Endometrium (tissue), 2 donors: ENCODE results near the gene VEZF1.

ENCODE experiments used
- FAIRE-seq: peaks from 2 replicates; lab custom pipeline; 2012; peaks lifted over from hg19 to GRCh38; lab: Jason Lieb, UNC
- donor health status: control.
- donor health status: control.

Gene VEZF1, protein sequence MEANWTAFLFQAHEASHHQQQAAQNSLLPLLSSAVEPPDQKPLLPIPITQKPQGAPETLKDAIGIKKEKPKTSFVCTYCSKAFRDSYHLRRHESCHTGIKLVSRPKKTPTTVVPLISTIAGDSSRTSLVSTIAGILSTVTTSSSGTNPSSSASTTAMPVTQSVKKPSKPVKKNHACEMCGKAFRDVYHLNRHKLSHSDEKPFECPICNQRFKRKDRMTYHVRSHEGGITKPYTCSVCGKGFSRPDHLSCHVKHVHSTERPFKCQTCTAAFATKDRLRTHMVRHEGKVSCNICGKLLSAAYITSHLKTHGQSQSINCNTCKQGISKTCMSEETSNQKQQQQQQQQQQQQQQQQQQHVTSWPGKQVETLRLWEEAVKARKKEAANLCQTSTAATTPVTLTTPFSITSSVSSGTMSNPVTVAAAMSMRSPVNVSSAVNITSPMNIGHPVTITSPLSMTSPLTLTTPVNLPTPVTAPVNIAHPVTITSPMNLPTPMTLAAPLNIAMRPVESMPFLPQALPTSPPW

DNA sequence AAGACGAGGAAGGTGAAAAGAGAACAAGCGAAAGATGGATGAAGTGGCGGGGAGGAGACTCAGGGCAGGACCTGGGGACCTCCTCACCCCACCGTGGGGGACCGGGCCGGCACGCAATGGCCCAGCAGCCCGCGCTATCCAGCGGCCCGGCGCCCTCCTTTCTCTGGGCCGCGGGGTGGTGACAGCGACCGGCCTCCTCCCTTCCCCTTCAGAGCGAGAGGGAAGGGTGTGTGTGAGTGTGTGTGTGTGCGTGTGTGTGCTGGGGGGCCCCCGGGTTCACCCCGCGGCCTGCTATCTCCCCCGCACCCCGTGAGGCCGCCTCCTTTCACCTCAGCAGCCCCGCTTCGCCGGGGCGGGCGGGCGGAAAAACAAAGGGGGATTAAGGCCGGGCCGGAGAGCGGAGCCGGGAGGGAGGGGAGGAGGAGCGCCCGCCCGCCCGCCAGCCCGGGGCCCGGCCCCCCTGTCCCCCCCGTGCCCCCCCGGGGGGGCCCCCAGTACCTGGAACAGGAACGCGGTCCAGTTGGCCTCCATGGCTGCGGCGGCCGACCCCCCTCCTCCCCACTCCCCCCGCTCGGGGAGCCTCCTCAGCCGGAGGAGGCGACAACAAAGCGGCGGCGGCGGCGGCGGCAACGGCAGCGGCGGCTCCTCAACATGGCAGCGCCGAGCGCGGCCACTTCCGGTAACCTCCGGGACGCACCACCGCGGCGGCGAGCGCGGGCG is at the start of gene VEZF1:
Gene VEZF1 (minus strand): TSS at position 674 of the 720 bp plus-strand sequence. CDS start 143 bp downstream, at position 531.
- FAIRE-seq = no peak

DNA sequence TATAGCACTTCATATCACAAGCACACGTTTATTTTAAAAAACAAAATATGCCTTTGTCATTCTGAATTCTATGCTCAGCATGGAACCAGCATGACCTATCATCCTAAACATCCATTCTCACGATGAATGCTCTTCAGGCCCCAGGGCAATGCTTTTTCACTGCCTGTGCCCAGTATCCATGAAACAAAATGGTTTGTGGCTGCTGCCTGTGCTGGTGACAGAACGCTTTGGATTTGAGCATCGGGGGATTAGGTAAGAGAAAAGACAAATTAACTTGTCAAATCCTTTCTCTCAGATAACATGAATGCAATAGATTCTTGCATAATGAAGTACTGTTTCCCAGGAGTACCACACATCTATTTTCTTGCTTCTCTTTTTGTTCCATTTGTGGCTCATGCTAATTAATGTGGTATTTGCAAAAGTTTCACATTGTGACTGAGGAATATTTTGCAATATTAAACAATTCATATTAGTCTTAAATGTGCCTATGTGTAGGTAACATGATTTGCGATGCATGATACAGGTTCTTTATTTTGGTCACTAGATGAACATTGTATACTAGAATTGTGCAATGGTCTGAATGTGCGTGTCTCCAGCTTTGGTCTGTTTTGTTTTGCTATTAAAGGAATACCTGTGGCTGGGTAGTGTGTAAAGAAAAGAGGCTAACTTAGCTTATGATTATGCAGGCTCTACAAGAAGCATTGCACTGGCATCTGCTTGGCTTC is 44.8 kb upstream of the VEZF1 start:
- no peak for FAIRE-seq

- FAIRE-seq = no peak
Observed at GRCh38 chr17:58028578-58028977, 40.5 kb upstream of the VEZF1 start.

DNA sequence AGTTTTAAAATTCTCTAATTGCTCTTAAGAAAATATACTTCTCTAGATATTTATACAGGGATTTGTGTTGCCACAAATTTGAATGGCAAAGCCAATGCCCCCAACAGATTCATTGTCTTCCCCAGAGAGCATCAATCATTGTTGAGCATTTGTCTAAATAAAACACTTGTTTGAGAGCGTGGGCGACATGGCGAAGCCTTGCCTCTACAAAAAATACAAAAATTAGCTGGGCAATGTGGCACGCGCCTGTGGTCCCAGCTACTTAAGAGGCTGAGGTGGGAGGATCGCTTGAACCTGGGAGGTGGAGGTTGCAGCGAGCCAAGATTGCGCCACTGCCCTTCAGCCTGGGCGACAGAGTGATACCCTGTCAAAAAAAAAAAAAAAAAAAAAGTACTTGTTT is 32.3 kb upstream of the VEZF1 start:
- no peak for FAIRE-seq

DNA sequence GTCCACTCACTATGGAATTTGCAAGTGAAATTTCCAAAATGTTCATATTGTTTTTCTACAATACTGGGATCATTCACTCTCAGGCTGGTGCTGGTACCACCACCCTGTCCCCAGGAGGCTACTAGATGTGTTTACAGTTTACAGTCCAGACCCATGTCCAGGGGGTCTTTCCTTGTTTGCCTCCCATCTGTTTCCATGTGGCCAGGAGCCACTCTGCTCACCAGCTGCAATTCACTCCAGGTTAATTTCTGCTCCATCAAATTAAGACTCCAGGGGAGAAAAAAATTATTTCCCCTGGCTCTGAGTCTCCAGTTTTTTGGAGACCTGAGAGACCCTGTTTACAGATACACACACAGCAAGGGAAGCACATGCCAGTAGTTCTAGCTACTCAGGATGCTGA is 31.5 kb upstream of the VEZF1 start:
- no peak for FAIRE-seq

DNA sequence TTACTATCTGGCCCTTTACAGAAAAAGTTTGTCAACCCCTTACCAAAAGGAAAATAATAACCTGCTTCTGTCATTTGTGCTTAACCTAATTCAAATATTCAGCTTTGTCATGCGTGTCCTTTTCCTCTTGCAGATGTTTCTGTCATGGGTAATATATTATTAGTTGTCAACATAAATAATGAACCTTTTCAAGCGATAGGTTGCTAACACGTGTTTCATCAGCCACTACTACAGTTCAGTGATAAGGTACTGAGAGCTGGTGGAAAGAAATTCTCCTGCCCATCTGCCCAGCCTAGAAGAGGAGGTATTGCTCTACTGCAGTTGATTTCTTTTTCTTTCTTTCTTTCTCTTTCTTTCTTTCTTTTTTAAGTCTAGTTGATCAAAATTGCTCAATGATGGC is 31.0 kb upstream of the VEZF1 start:
- no peak for FAIRE-seq

DNA sequence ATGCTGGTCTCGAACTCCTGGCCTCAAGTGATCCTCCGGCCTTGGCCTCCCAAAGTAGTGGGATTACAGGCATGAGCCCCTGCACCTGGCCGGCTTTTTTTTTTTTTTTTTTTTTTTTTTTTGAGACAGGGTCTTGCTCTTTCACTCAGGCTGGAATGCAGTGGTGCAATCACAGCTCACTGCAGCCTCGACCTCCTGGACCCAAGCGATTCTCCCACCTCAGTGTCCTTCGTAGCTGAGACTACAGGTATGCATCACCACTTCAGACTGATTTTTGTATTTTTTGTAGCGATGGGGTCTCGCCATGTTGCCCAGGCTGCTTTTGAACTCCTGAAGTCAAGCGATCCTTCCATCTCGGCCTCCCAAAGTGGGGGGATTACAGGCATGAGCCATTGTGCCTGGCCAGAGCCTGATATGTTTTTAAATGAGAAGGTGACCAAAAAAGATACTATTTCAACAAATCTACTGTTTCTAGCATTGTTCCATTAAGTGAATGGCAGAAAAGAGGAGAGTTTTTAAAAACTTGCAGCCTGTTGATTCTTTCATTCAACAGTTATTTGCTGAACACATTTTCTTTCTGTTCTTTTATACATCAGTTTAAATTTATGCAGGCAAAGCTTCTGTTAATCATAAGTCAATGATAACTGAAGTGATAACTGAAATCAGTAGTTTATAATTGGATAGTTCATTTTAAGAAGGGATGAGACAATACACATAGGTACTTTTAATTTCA is 22.2 kb upstream of the VEZF1 start:
- FAIRE-seq = no peak

DNA sequence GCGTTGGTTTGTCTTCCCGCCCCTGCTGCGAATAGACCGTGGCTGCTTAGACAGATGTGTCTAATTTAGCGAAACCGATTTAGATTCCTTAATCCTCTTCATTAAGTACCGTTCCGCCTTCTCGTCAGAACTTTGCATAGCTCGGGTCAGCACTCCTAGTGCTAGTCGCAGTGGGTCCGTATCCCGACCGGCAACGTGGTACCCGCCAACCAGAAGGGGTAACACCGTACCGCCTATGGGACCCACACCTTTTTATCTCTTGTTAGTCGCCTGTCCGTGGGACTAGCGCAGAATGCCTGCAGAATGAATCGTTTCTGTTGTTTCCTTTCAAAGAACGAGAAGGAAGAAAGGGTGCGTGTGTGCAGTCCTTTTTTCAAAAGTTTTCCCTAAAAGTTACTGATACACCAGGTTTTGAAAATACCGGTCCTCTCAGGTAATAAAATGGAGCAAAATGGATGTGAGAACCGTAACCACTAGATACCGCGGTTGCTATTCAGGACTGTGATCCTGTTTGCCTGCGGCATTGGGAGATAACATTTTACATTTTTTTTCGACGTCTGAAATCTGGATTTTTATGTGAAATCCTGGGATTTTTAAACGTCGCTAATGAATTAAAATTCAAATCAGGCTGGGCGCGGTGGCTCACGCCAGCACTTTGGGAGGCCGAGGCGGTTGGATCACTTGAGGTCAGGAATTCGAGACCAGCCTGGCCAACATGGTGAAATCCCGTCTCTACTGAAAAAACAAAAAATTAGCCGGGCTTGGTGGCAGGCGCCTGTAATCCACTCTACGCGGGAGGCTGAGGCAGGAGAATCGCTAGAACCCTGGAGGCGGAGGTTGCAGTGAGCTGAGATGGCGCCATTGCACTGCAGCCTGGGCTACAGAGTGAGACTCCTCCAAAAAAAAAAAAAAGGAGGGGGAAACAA is 20.0 kb upstream of the VEZF1 start:
- FAIRE-seq = no peak

DNA sequence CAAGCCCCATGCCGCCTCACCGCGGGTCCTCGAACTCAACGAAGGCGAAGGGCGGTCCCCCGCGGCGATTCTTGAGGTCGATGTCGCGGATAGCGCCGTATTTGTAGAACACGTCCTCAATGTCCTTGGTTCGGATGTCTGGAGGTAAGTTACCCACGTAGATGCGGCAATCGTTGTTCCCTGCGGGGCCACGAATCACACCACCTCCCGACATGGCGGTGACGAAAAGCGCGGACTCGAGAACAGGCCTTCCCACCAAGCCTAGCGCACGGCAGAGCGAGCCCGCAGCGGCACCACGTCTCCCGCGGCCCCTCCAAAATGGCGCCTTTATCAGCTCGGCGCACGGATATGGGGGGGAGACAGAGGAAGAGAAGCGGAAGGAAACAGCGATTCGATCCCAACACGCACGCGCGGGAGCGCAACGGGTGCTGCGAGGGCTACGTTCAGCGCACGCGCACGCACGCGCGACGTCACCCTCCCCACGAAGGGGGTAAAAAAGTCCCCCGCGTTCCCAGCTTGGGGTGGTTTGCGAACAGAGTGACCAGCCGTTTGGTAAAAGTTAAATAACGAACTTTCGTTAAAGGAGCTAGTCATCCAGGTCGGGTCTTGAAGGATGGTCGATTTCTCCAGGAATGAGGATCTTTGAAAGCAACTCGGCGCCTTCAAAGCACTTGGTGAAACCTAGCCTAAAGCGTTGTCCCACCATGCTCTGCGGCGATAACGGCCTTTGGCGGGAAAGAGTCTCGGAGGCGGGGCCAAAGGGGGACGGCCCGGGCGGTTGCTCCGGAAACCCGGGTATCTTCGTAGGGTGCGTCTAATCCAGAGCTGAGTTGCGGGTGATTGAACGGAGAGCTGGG is 19.1 kb upstream of the VEZF1 start, which contains the start of gene SRSF1:
Gene SRSF1 (minus strand): TSS at position 323 of the 857 bp plus-strand sequence. CDS start 109 bp downstream, at position 214.
- peak; percentile 70 for FAIRE-seq

DNA sequence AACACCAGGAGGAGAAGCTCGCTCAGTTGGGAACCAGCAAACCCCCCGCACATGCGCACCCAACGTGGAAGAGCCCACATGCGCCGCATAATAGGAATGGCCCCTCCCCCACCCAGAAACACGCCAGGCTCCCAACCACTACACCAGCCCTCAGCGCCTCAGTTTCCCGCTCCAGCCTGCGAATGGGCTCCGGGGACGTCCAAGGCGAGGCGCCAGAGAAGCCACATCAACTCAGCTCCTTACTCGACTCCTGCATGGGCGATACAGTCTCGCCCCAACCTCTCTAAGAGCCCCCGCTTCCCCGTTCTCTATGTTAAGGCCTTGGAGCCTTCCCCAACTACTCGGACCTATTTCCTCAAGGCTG is 18.5 kb upstream of the VEZF1 start:
- no peak for FAIRE-seq

- FAIRE-seq = no peak
Observed at GRCh38 chr17:58005728-58006559, 17.9 kb upstream of the VEZF1 start.

DNA sequence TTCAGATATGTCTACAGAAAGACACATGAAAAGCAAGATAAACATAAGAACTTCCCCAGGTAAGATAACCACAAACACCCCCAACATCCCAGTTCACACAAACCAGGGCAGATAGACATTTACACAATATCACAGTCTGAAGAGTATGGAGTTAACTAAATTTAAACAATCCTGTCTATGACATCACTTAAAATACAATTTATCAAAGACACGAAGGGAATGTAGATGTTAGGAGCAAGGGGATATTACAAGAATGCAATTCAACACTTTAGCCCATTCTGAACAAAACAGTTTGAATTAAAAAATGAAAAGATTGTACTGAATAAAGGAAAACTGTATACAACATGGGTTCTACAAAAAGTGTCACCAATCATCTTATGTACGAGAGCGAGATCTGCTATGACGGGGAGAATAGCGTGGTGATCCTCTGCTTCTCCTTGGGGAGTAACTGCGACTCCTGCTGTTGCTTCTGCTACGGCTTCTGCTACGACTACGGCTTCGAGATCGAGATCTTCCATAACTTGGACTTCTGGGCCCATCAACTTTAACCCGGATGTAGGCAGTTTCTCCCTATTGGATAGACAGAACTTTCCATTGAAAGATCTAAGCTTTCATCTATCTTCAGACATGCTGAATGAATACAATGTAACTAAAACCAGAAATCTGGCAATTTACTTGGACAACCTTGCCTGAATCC is 17.1 kb upstream of the VEZF1 start:
- FAIRE-seq = no peak

DNA sequence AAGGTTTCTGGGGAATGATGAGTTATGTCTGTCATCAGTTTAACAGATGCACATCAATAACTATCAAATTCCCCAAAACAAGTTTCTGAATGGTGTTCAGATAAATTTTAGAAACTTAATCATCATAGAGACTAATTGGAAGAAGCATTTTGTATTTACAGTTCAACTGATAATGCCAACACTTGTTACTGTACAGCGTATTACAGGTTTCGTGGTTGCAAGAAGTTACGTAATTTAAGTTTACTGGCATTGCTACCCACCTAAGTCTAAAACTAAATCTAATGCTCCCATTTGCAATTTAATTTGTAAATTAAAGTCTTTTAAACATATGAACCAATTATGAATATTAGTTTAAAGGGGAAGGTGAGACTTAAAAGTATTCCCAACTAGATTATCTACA is 16.0 kb upstream of the VEZF1 start:
- no peak for FAIRE-seq

DNA sequence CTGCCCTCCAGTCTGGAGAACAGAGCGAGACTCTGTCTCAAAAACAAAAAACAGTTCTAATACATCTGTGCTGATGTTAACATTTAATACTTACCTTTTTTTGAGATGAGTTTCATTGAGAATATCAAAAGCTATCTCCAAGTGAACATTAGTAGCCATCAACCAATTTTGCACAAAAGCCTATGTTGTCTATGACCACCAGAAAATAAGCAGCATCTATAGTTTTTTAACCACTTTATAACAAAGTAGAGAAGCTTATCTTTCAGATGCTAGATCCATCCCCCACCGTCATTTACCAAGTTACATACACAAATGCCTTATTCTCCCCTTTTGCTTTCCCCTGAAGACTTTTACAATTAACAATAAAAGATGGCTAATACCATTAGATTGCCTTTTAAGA is 14.9 kb upstream of the VEZF1 start:
- no peak for FAIRE-seq

DNA sequence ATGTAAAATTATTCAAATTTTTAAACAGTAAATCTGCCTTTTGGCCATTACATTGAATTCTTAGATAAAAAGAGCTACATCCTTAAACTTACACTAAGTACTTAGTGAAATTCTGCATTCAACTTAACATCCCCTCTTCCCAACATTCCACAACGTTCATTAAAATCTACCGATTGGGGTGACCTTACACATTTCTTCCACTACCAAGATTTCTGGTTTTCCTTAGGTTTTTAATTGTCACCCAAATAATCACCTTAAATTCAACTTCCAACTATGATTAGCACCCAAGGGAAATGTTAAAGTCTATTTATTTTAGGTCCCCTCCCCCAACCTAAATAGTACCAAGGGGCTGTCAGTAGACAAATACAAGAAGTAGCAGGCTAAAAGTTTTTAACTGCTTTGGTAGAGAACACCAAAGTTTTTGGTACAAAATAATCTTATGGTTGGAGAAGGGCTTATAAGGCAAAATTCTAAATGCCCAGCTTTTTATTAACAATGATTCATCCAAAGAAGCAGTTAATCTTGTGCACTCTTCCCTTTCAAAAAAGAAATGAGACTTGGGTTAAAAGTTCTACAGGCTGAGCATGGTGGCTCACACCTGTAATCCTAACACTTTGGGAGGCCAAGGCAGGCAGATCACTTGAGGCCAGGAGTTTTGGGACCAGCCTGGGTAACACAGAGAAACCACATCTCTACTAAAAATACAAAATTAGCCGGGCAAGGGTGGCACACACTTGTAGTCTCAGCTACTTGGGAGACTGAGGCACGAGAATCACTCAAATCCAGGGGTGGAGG is 14.3 kb upstream of the VEZF1 start:
- FAIRE-seq = no peak

DNA sequence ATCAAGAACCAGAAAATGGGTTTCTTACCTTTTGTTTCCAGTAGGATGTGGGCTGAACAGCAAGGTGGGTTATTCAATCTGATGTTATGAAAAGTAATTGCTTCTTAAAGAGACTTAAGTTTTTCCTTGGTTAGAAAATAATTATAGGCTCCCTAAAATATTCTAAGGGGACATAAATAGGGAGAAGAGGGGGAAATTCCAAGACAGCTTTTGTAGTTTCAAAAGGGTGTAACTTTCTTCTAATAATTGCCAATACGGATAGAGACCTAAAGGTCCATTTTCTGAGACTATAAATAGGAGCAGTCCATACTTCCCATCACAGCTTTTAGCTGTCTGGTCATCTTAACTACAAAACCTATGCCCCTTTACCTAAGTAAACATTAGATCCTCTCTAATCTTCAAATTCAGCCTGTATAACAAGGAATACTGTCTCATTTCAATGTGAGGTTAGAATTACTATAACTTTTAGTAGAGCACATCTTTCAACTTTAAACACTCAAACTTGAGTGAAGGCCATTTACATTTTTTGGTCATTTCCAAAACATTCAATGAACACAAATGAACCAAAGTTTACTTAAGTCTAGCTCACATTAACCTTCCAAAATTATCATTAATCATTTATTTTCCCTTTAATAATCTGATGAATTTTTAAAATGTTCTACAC is 13.5 kb upstream of the VEZF1 start:
- FAIRE-seq = no peak

DNA sequence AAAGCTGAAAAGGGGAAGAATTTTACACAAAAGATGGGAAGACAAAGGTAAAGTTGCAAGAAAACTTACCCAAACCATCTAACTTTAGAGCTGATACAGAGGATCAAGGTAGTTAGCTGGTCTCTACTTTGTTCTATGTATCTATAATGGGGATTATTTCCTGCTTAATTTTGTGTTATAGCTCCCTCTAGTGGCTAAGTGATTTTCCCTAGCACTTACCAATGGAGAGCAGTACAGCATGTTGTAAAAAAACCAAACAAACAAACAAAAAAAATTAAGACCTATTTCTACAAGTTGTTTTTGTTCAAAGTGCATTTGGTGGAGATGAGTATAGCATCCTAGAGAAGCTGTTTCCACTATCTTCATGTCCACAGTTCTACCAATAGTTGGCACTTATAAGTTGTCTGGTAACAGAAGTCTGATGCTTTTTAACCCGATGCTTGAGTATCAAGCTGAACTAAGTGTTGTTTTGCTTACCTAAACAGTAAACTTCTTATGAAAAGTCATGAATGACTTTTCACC is 11.5 kb upstream of the VEZF1 start:
- peak; percentile 80 for FAIRE-seq
